ENCODE data around the gene UBE2E2.

- TF ChIP-seq CTCF (conservative IDR thresholded peaks at IDR 0.05; ENCODE audit: low read length) = no peak
- TF ChIP-seq EZH2phosphoT487 (IDR thresholded peaks at IDR 0.05; ENCODE audit: borderline replicate concordance, low read depth, low read length) = no peak
Observed at GRCh38 chr3:23580096-23580713, 377.1 kb downstream of the UBE2E2 start.

Measured in OCI-LY7 (cell line).